ENCODE results near the gene KIFAP3. TPM values are rescaled to one million over a fixed set of nuclear protein-coding genes. Genes with fewer than 3 reads are reported as not detected.
"Not testable (repeated sequence)": the region's sequence is repeated elsewhere in the genome, so short reads cannot be mapped to it uniquely, and the experiment has no call there.

The KIFAP3 gene
- total RNA-seq, 1 experiment from 2014 or later = 29.2 TPM

- peak overlapping the region; percentile 36 for H3K27ac Mint-ChIP-seq (ENCODE audit: low read depth, unreplicated experiment)
- TF ChIP-seq, protein P1, sequence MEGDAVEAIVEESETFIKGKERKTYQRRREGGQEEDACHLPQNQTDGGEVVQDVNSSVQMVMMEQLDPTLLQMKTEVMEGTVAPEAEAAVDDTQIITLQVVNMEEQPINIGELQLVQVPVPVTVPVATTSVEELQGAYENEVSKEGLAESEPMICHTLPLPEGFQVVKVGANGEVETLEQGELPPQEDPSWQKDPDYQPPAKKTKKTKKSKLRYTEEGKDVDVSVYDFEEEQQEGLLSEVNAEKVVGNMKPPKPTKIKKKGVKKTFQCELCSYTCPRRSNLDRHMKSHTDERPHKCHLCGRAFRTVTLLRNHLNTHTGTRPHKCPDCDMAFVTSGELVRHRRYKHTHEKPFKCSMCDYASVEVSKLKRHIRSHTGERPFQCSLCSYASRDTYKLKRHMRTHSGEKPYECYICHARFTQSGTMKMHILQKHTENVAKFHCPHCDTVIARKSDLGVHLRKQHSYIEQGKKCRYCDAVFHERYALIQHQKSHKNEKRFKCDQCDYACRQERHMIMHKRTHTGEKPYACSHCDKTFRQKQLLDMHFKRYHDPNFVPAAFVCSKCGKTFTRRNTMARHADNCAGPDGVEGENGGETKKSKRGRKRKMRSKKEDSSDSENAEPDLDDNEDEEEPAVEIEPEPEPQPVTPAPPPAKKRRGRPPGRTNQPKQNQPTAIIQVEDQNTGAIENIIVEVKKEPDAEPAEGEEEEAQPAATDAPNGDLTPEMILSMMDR (IDR thresholded peaks at IDR 0.05; ENCODE audit: unreplicated experiment) = no peak
- ChIA-PET CTCF (interaction anchor here (0.8 kb wide), 1 partner anchor 10 kb away, joined by 5 read pairs; no protein-coding TSS in a partner anchor), POLR2A (interaction anchor here (0.7 kb wide), 1 partner anchor 65 kb away, joined by 3 read pairs; no protein-coding TSS in a partner anchor)
- intact Hi-C loops (cut with micrococcal nuclease) = no loop called here
- DNase-seq (ENCODE audit: unreplicated experiment) = no peak
- no peaks in the 10 kb centered on the region for H3K27me3 Mint-ChIP-seq (ENCODE audit: insufficient read depth, unreplicated experiment)
- no peaks in the 10 kb centered on the region for H3K9me3 Mint-ChIP-seq (ENCODE audit: unreplicated experiment)
- H3K36me3 Mint-ChIP-seq (ENCODE audit: insufficient read depth, unreplicated experiment) = peaks cover 85% of the 10 kb centered on the region
- no TSS peak for BruUV-seq (replicated peaks)
- H3K4me1 Mint-ChIP-seq (ENCODE audit: insufficient read depth, unreplicated experiment) = peaks cover 8% of the 10 kb centered on the region
- H3K4me3 Mint-ChIP-seq (ENCODE audit: unreplicated experiment) = no peak overlapping the region
These were observed 200.3 kb downstream of the KIFAP3 start for GRCh38 chr1:169874229-169874628.

DNA sequence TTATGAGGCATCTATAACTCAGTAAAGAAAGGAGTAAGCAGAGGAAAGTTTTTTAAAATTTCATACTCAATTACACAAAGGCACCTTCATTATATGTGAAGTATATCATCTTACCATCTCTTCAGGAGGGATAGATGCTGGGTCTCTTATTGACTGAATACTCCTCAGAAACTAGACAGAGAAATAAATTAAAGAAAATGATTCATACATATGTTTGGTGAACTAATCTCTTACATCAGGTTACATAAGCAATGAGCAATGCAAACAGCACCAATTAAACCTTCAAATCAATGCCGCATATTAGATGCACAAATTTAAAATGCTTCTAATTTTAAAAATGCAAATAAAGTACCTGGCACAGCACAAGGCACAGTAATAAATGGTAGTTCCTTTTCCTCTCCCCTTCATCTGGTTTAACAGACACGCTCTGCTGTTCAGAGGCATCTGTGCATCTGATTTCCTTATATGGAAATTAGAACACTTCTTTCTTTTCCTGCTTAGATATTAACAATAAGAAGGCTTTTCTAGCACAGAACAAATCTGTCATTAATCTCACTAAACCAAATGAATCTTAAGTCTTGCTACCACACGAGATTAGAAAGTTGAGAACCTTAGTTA lies 200.8 kb downstream of the KIFAP3 start:
- peak overlapping the region; percentile 36 for H3K27ac Mint-ChIP-seq (ENCODE audit: low read depth, unreplicated experiment)
- intact Hi-C loops (cut with micrococcal nuclease) = no loop called here
- peaks cover 8% of the 10 kb centered on the region for H3K4me1 Mint-ChIP-seq (ENCODE audit: insufficient read depth, unreplicated experiment)
- H3K36me3 Mint-ChIP-seq (ENCODE audit: insufficient read depth, unreplicated experiment) = peaks cover 85% of the 10 kb centered on the region
- ChIA-PET CTCF (interaction anchor here (0.8 kb wide), 1 partner anchor 11 kb away, joined by 5 read pairs; no protein-coding TSS in a partner anchor), POLR2A (no interaction called here)
- H3K4me3 Mint-ChIP-seq (ENCODE audit: unreplicated experiment) = no peak overlapping the region
- BruUV-seq (replicated peaks) = no TSS peak
- no peaks in the 10 kb centered on the region for H3K27me3 Mint-ChIP-seq (ENCODE audit: insufficient read depth, unreplicated experiment)
- H3K9me3 Mint-ChIP-seq (ENCODE audit: unreplicated experiment) = no peaks in the 10 kb centered on the region
- TF ChIP-seq, protein P1 (IDR thresholded peaks at IDR 0.05; ENCODE audit: unreplicated experiment) = no peak
- DNase-seq (ENCODE audit: unreplicated experiment) = no peak

DNA sequence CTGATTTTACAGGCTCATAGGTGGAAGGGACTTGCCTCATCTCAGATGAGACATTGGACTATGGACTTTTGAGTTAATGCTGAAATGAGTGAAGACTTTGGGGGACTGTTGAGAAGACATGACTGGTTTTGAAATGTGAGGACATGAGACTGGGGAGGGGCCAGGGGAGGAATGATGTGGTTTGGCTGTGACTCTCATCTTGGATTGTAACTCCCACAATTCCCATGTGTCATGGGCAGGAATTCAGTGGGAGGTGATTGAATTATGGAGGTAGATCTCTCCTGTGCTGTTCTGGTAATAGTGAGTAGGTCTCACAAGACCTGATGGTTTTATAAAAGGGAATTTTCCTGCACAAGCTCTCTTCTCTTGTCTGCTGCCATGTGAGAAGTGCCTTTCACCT lies 201.6 kb downstream of the KIFAP3 start:
- H3K36me3 Mint-ChIP-seq (ENCODE audit: insufficient read depth, unreplicated experiment) = peaks cover 90% of the 10 kb centered on the region
- DNase-seq (ENCODE audit: unreplicated experiment) = no peak
- TF ChIP-seq, protein P1 (IDR thresholded peaks at IDR 0.05; ENCODE audit: unreplicated experiment) = no peak
- H3K9me3 Mint-ChIP-seq (ENCODE audit: unreplicated experiment) = no peaks in the 10 kb centered on the region
- no TSS peak for BruUV-seq (replicated peaks)
- H3K27ac Mint-ChIP-seq (ENCODE audit: low read depth, unreplicated experiment) = no peak overlapping the region
- peaks cover 8% of the 10 kb centered on the region for H3K4me1 Mint-ChIP-seq (ENCODE audit: insufficient read depth, unreplicated experiment)
- no peaks in the 10 kb centered on the region for H3K27me3 Mint-ChIP-seq (ENCODE audit: insufficient read depth, unreplicated experiment)
- POLR2A ChIA-PET = no interaction called here
- intact Hi-C loops (cut with micrococcal nuclease) = no loop called here
- no peak overlapping the region for H3K4me3 Mint-ChIP-seq (ENCODE audit: unreplicated experiment)
- CTCF ChIA-PET = interaction anchor here (0.6 to 1.3 kb wide), 2 partner anchors 13 to 1250 kb away, joined by 3 read pairs; no protein-coding TSS in a partner anchor

DNA sequence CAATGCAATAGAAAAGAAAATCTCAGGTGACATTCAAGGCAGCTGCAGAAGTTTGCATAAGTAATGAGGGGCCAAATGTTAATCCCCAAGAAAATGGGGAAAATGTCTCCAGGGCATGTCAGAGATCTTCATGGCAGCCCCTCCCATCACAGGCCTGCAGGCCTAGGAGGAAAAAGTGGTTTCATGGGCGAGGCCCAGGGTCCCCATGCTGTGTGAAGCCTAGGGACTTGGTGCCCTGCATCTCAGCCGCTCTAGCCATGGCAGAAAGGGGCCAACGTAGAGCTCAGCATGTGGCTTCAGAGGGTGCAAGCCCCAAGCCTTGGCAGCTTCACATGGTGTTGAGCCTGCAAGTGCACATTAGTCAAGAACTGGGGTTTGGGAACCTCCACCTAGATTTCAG lies 202.5 kb downstream of the KIFAP3 start:
- CTCF ChIA-PET = interaction anchor here (1.3 kb wide), 1 partner anchor 12 kb away, joined by 3 read pairs; no protein-coding TSS in a partner anchor
- intact Hi-C loops (cut with micrococcal nuclease); BruUV-seq (replicated peaks); H3K27ac Mint-ChIP-seq (ENCODE audit: low read depth, unreplicated experiment); H3K27me3 Mint-ChIP-seq (ENCODE audit: insufficient read depth, unreplicated experiment); DNase-seq (ENCODE audit: unreplicated experiment); H3K4me3 Mint-ChIP-seq (ENCODE audit: unreplicated experiment); H3K9me3 Mint-ChIP-seq (ENCODE audit: unreplicated experiment); H3K4me1 Mint-ChIP-seq (ENCODE audit: insufficient read depth, unreplicated experiment): not testable (repeated sequence)
- H3K36me3 Mint-ChIP-seq (ENCODE audit: insufficient read depth, unreplicated experiment) = peaks cover 90% of the 10 kb centered on the region
- POLR2A ChIA-PET = interaction anchor here (0.7 kb wide), 1 partner anchor 407 kb away, joined by 3 read pairs; no protein-coding TSS in a partner anchor

Other genes with a start within 250 kb of the KIFAP3 start
- 7.4 and 9.3 TPM in 2 replicates for gene SCYL3, start 180.8 kb downstream of the KIFAP3 start, total RNA-seq (2022)
- not detected in 2 replicates for gene NTMT2, start 71.3 kb upstream of the KIFAP3 start, total RNA-seq (2022)

Data from MCF 10A (cell line).